SIG-M5 (cell line): ENCODE measurements around the gene SETBP1.

Experiments
- DNase-seq: peaks from one replicate; lab custom pipeline; 2025; lab: John Stamatoyannopoulos, UW

Gene SETBP1

GRCh38 chr18:44759925-44760342 lies 79.2 kb downstream of the SETBP1 start:
- DNase-seq: no peak

- no peak for DNase-seq
Measured at GRCh38 chr18:44761812-44762211, 81.1 kb downstream of the SETBP1 start.

GRCh38 chr18:44763327-44763726 lies 82.6 kb downstream of the SETBP1 start:
- DNase-seq: no peak

- no peak for DNase-seq
Measured at GRCh38 chr18:44764863-44765262, 84.2 kb downstream of the SETBP1 start.

- no peak for DNase-seq
Measured at GRCh38 chr18:44765456-44765855, 84.8 kb downstream of the SETBP1 start.

- no peak for DNase-seq
Measured at GRCh38 chr18:44766450-44766849, 85.8 kb downstream of the SETBP1 start.

GRCh38 chr18:44767807-44768206 lies 87.1 kb downstream of the SETBP1 start:
- no peak for DNase-seq

- no peak for DNase-seq
Measured at GRCh38 chr18:44770641-44771040, 90.0 kb downstream of the SETBP1 start.

- DNase-seq: no peak
Measured at GRCh38 chr18:44771572-44771955, 90.9 kb downstream of the SETBP1 start.

- DNase-seq: no peak
Measured at GRCh38 chr18:44771956-44772917, 91.5 kb downstream of the SETBP1 start.

- DNase-seq: no peak
Measured at GRCh38 chr18:44773640-44774155, 93.0 kb downstream of the SETBP1 start.

- no peak for DNase-seq
Measured at GRCh38 chr18:44774191-44774590, 93.5 kb downstream of the SETBP1 start.

- no peak for DNase-seq
Measured at GRCh38 chr18:44777457-44778192, 96.9 kb downstream of the SETBP1 start.

- DNase-seq: no peak
Measured at GRCh38 chr18:44778788-44779187, 98.1 kb downstream of the SETBP1 start.

GRCh38 chr18:44779753-44780292 lies 99.1 kb downstream of the SETBP1 start:
- no peak for DNase-seq

GRCh38 chr18:44781886-44782285 lies 101.2 kb downstream of the SETBP1 start:
- no peak for DNase-seq

GRCh38 chr18:44782617-44783016 lies 101.9 kb downstream of the SETBP1 start:
- DNase-seq: no peak

- no peak for DNase-seq
Measured at GRCh38 chr18:44783371-44783770, 102.7 kb downstream of the SETBP1 start.

GRCh38 chr18:44786257-44786656 lies 105.6 kb downstream of the SETBP1 start:
- DNase-seq: no peak

- DNase-seq: no peak
Measured at GRCh38 chr18:44786688-44787087, 106.0 kb downstream of the SETBP1 start.

GRCh38 chr18:44788334-44788733 lies 107.6 kb downstream of the SETBP1 start:
- no peak for DNase-seq

- no peak for DNase-seq
Measured at GRCh38 chr18:44789710-44790109, 109.0 kb downstream of the SETBP1 start.

- DNase-seq: no peak
Measured at GRCh38 chr18:44790860-44791259, 110.2 kb downstream of the SETBP1 start.
